GM21723 (cell line): ENCODE measurements around the gene PPAN.

Source experiments
- ATAC-seq: cut with Tn5 transposase; IDR thresholded peaks from one replicate; pipeline ENCODE4 v1.9.1; 2021; ENCODE audit warnings: mild to moderate bottlenecking, moderate library complexity; ENCODE audit not compliant: unreplicated experiment

Gene PPAN

DNA sequence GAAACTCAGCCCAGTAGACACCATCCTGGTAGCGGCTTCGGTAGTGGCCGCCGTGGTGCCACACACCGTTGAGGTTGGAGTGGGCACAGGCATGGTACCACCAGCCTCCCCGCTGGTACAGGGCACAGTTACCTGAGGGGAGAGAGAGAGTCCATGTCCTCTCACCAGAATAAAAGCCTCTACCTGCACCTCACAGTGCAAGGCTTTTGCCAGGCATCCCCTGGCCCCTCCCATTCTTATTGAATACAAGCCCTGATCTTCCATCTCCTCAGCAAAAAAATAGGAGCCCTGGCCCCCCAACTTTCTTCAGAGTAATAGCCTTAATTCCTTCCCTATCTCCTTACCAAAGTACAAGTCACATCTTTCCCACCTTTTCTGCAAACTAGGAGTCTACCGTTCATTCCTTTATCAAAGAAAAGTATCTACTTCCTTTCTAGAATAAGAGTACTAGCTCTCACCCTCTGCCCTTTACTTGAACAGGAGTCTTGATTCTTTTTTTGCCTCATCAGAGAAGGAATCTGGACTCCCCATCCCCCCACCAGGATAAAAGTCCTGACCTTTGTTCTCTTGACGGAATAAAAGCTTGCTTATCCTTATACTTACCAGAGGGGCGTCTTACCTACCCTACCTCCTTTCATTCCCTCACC, 13.4 kb upstream of the PPAN start:
- ATAC-seq: no peak

DNA sequence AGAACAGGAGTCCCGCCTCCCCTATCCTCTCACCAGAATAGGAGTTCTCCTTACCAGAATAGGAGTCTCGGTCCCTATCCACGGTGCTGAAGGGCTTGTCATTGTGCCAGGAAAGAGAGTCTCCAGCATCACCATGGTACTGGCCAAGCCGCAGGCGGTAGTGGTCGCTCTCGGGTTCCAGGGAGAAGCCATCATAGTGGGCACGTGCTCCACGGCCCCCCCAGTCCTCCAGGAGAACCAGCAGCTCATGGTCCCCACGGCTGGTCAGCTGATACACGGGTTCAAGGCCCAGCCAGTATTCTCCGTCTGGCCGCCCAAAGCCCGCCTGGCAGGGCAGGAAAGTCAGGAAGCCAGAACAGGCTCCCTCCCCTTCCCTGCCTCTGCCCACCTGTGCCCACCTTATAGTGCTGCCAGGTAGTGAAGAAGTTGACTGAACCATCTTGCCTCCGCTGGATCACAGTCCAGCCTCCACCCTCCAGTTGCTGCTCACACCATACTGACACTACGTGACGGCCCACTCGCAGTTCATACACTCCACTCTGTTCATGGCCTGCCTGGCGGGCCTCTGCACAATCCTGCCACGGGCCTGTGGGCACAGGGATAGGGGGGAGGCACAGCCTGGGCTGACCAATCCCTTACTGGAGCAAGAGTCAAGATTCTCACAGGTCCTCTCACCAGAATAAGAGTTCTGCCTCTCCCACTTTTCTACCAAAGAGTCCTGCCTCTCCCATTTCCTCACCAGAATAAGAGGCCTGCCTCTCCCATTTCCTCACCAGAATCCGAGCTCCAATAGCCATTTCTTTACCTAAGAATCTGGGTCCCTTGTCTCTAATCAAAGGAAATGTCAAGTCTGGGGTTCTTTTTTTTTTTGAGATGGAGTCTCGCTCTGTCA, 12.6 kb upstream of the PPAN start:
- ATAC-seq: no peak

- ATAC-seq: no peak
These were observed 10.6 kb upstream of the PPAN start for GRCh38 chr19:10095622-10095947.

GRCh38 chr19:10095948-10096614, 10.1 kb upstream of the PPAN start:
- peak; percentile 65 for ATAC-seq

GRCh38 chr19:10096615-10096963, 9.6 kb upstream of the PPAN start:
- ATAC-seq: no peak

- ATAC-seq: no peak
These were observed 5.9 kb upstream of the PPAN start for GRCh38 chr19:10100163-10100785.

DNA sequence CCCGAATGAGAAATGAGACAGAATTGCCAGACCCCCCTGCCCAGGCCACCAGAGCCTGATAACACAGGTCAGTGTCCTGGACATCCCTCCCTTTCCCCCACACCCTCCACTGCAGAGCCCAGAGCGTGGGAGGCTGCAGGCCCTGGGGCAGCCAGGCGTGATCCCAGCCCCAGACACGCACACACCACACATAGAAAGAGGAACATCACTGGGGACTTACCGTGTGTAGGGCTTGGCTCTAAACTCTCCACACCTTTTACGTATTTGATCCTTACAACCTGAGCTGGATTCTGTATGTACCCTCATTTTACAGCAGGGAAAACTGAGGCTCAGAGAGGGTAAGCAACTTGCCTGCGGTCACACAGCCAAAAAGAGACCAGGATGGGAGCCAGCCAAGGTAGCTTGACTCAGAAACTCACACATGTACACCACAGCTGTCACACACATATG, 3.4 kb upstream of the PPAN start:
- ATAC-seq: no peak

GRCh38 chr19:10104130-10104513, 2.0 kb upstream of the PPAN start:
- no peak for ATAC-seq

GRCh38 chr19:10104665-10105508, 1.3 kb upstream of the PPAN start:
- ATAC-seq: peak; percentile 40

- no peak for ATAC-seq
These were observed 558 bp upstream of the PPAN start for GRCh38 chr19:10105509-10106099.

DNA sequence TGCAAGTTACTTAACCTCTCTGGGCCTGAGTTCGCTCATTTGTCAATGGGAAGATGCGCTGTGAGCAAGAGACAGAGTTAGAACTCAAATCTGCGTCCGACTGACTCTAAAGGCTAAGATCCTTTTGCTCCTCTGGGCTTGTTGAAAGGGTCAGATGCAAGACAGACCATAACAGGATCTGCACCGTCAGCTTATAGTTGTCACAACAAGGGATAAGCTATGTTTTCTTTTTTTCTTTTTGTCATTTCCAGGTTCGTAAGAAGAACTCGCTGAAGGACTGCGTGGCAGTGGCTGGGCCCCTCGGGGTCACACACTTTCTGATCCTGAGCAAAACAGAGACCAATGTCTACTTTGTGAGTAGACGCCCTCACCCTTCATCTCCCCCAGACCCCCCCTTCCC, 1.1 kb downstream of the PPAN start:
- ATAC-seq: no peak

DNA sequence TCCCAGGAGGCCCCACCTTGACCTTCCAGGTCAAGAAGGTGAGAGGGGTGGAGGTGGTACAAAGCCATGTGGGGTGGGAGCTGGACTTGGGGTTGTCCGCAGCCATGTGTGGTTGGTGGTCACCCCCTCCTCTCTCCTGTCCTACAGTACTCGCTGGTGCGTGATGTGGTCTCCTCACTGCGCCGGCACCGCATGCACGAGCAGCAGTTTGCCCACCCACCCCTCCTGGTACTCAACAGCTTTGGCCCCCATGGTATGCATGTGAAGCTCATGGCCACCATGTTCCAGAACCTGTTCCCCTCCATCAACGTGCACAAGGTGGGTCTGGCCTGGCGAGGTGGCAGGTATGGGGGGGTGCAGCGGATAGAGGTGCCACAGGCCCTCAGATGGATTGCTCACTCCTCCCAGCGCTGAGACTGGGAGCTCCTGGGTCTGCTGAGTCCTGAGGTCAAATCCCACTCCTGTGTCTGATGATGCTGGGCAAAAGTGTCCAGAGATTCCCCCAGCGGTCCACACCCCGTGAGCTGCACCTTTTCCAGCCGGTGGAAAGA, 1.7 kb downstream of the PPAN start:
- no peak for ATAC-seq

- ATAC-seq: no peak
These were observed 3.4 kb downstream of the PPAN start for GRCh38 chr19:10109528-10109927.

DNA sequence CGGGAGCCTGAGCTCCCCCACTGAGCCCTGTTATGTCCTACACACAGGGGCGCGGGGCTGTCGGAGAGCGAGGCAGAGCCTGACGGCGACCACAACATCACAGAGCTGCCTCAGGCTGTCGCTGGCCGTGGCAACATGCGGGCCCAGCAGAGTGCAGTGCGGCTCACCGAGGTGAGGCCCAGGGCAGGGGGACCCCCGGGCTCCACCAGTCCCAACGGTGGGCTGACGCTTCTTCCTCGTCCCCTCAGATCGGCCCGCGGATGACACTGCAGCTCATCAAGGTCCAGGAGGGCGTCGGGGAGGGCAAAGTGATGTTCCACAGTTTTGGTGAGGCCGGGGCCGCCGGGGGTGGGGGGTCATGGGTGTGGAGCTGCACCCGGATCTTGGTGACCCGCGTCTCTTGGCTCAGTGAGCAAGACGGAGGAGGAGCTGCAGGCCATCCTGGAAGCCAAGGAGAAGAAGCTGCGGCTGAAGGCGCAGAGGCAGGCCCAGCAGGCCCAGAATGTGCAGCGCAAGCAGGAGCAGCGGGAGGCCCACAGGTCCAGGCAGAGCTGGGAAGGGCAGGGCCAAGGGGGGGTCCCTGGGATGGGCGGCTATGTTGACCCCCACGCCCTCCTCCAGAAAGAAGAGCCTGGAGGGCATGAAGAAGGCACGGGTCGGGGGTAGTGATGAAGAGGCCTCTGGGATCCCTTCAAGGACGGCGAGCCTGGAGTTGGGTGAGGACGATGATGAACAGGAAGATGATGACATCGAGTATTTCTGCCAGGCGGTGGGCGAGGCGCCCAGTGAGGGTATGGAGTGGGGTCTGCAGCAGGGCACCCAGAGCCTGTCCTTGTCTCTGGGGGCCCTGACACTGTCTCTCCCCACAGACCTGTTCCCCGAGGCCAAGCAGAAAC, 4.2 kb downstream of the PPAN start:
- no peak for ATAC-seq

GRCh38 chr19:10110972-10111317, 4.8 kb downstream of the PPAN start:
- ATAC-seq: no peak

DNA sequence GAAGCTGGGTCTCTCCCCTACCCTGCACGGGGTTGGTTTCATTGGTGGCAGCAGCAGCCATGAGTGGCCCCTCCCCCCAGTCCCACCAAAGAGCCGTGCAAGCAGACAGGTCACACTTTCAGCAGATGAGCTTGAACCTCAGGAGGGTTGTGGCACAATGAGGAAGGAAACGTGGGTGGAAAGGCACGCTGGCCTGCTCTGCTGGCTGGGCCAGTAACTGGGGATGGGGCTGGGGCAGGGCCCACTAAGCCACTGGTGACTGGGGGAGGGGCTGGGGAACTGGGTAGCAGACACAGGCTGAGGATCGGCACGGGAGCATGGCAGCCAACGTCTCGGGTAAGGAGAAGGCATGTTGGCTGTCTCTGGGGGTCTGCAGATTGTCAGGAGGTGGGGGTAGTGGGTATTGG, 5.2 kb downstream of the PPAN start, which contains the start of gene P2RY11:
Gene P2RY11 (plus strand): TSS at position 289 of the 407 bp plus-strand sequence. CDS start 29 bp downstream, at position 318.
- no peak for ATAC-seq

DNA sequence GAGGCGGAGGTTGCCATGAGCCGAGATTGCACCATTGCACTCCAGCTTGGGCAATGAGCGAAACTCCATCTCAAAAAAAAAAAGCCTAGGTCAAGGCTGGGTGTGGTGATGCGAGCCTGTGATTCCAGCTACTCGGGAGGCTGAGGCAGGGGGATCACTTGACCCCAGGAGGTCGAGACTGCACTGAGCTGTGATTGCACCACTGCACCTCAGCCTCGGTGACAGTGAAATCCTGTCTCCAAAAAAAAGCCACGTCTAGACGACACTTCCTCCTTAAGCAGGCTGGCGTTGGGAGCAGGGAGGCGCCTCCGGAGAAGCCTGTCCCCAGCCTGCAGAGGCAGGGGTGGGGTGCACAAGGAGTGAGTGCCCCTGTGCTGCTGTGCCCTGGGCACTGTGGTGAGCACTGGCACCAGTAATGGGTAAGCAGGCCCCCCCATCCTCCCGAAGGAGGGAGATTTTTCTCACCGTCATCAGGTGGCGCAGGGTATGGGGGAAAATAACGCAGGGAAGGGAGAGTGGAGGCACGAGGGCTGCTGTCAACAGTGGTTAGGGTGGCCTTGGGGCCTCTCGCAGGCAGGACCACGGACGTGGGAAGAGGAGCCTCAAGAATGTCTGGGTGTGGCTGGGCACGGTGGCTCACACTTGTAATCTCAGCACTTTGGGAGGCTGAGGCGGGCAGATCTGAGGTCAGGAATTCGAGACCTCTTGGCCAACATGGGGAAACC, 6.0 kb downstream of the PPAN start:
- ATAC-seq: no peak

- no peak for ATAC-seq
These were observed 6.9 kb downstream of the PPAN start for GRCh38 chr19:10112895-10113591.
